SK-N-MC (cell line): ENCODE data around the gene AVPR1B.

Experiments
- EZH2 ChIP-seq: fragments of 200-600 bp; sonication (generic); IDR thresholded peaks from one replicate; pipeline ENCODE4 v1.6.1; 2017; ENCODE audit warnings: antibody characterized with exemption
- FOXP2 ChIP-seq: optimal IDR thresholded peaks from 2 replicates; pipeline ENCODE3; 2011; ENCODE audit warnings: mild to moderate bottlenecking, moderate library complexity; ENCODE audit not compliant: insufficient read depth; ENCODE audit errors: extremely low read length, control extremely low read depth
- POLR2AphosphoS5 ChIP-seq: IDR thresholded peaks from 2 replicates; pipeline ENCODE4 v1.6.1; 2012; ENCODE audit warnings: mild to moderate bottlenecking, low read depth, low read length, borderline replicate concordance

- TF ChIP-seq EZH2, result no peak
- no peak for TF ChIP-seq POLR2AphosphoS5
- TF ChIP-seq FOXP2, result no peak
These were observed 51.5 kb downstream of the AVPR1B start for GRCh38 chr1:206065547-206066145.
